ENCODE results near the gene PFDN6. TPM values are rescaled to one million over a fixed set of nuclear protein-coding genes. Genes with fewer than 3 reads are reported as not detected.

Gene PFDN6
- total RNA-seq, 2 experiments from 2014 or later, result 9.7 to 11.7 TPM

DNA sequence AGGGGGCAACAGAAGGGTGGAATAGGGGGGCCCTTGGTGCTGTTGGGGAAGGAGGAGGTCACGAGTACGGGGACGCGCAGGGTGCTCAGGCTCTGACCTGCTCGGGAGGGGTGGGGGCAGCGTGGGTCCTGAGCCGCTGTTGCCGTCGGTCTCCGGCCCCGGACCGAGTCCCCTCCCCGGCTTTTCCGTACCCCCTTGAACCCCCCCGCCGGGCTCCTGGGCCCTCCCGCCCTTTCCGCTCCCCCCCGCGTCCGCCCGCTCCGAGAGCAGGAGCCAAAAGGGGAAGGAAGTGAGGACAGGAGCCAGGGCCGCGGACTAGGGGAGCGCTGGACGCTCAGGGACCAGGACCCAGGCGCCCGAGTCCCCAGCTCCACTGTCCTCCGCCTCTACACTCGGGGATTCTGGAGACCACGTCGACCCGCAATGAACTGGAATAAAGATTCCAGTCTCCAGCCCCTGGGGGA is 9.4 kb downstream of the PFDN6 start, which contains the start of gene RGL2:
Gene RGL2, minus strand, starts transcription at position 170 of the 464 bp plus-strand sequence. CDS start 332 bp downstream, outside the sequence.
- CTCF ChIA-PET, result interaction anchor here (0.8 to 3.1 kb wide), 10 partner anchors 11 to 137 kb away, joined by 3 to 22 read pairs (median 4); partner anchors contain the start of genes B3GALT4, TAPBP and ZBTB22
- no peaks in the 10 kb centered on the region for H3K9me3 Mint-ChIP-seq
- H3K36me3 ChIP-seq (ENCODE audit: insufficient read depth, low read length), result peaks cover 55% of the 10 kb centered on the region
- peak in 13 of 14 experiments; percentile 44 to 86 (median 66) for DNase-seq
- POLR2A ChIA-PET, result interaction anchor here (0.9 to 7.5 kb wide), 15 partner anchors 9 to 327 kb away, joined by 4 to 88 read pairs (median 11); partner anchors contain the start of genes B3GALT4, CUTA, PFDN6 and PHF1
- H3K36me3 Mint-ChIP-seq (ENCODE audit: low read depth), result peaks cover 73% of the 10 kb centered on the region
- peak within 1 kb of the TSS; percentile 91 for H3K4me3 ChIP-seq (ENCODE audit: low read length)
- TF ChIP-seq, protein P1, sequence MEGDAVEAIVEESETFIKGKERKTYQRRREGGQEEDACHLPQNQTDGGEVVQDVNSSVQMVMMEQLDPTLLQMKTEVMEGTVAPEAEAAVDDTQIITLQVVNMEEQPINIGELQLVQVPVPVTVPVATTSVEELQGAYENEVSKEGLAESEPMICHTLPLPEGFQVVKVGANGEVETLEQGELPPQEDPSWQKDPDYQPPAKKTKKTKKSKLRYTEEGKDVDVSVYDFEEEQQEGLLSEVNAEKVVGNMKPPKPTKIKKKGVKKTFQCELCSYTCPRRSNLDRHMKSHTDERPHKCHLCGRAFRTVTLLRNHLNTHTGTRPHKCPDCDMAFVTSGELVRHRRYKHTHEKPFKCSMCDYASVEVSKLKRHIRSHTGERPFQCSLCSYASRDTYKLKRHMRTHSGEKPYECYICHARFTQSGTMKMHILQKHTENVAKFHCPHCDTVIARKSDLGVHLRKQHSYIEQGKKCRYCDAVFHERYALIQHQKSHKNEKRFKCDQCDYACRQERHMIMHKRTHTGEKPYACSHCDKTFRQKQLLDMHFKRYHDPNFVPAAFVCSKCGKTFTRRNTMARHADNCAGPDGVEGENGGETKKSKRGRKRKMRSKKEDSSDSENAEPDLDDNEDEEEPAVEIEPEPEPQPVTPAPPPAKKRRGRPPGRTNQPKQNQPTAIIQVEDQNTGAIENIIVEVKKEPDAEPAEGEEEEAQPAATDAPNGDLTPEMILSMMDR (IDR thresholded peaks at IDR 0.05), result no peak
- ATAC-seq (ENCODE audit: poor library complexity), result peak; percentile 15
- peaks cover 32% of the 10 kb centered on the region for H3K4me1 ChIP-seq (ENCODE audit: insufficient read depth, low read length)
- H3K4me1 Mint-ChIP-seq (ENCODE audit: low read depth), result peaks cover 31% of the 10 kb centered on the region
- H3K27me3 Mint-ChIP-seq, result no peaks in the 10 kb centered on the region
- no peaks in the 10 kb centered on the region for H3K27me3 ChIP-seq (ENCODE audit: control insufficient read depth in 1 of 2, insufficient read depth in 2 of 2, low read length in 2 of 2)
- peak within 1 kb of the TSS; percentile 98 for H3K4me3 Mint-ChIP-seq
- intact Hi-C loops (cut with DNase I, micrococcal nuclease), result loop anchor here (1.0 to 10.0 kb wide), 8 partner anchors 10 to 1434 kb away; partner anchors contain the start of genes PFDN6 (in 2 of the 2), WDR46 (in 2 of the 2), B3GALT4 (in 1 of the 2) and NEU1 (in 1 of the 2)
- peak within 1 kb of the TSS; percentile 90 to 96 for H3K27ac ChIP-seq (ENCODE audit: low read depth in 1 of 2, low read length in 2 of 2)
- no peaks in the 10 kb centered on the region for H3K9me3 ChIP-seq (ENCODE audit: control insufficient read depth in 1 of 2, insufficient read depth in 1 of 2, low read length in 2 of 2)
- H3K27ac Mint-ChIP-seq, result peak within 1 kb of the TSS; percentile 99

DNA sequence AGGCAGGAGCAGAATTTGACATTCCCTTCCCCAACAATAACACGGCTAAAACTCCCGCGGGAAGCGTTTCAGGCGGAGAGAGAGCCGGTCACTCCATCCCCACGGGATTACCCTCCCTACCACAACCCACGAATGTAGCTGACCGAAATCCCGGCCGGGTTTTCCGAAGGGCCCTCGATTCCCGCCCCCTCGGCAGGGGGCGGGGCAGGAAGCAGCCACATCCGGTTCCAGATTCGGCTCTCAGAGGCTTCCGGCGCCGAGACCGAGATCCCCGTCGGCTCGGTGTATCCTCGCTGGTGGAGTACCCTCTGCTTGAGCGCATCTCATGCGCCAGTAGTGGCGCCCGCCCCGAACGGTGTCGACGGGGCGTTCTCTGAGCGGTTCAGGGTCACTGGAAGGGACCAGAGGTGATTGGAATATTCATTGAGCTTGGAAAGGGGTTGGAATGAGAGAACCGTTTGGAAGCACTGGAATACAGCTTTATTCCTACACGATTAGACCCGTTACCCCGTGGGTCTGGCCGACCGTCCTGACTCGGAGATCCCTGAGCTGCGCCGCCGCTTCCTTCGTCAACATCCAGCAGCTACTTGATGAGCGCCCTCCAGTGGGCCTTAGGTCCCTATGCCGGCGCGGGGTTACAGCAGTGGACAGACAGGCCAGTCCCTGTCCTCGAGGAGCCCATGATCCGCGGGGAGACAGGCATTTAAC is 10.0 kb downstream of the PFDN6 start:
- peak; percentile 84 for ATAC-seq (ENCODE audit: poor library complexity)
- H3K9me3 Mint-ChIP-seq, result no peaks in the 10 kb centered on the region
- H3K27me3 Mint-ChIP-seq, result no peaks in the 10 kb centered on the region
- Histone ChIP-seq H3K4me1 (ENCODE audit: insufficient read depth, low read length) (peaks cover 34% of the 10 kb centered on the region), H3K27ac (ENCODE audit: low read depth in 1 of 2, low read length in 2 of 2) (peak overlapping the region; percentile 90 to 96), H3K9me3 (ENCODE audit: control insufficient read depth in 1 of 2, insufficient read depth in 1 of 2, low read length in 2 of 2) (no peaks in the 10 kb centered on the region), H3K27me3 (ENCODE audit: control insufficient read depth in 1 of 2, insufficient read depth in 2 of 2, low read length in 2 of 2) (no peaks in the 10 kb centered on the region), H3K36me3 (ENCODE audit: insufficient read depth, low read length) (peaks cover 56% of the 10 kb centered on the region), H3K4me3 (ENCODE audit: low read length) (peak overlapping the region; percentile 91)
- H3K36me3 Mint-ChIP-seq (ENCODE audit: low read depth), result peaks cover 72% of the 10 kb centered on the region
- DNase-seq, result peak; percentile 89 to 97 (median 92)
- H3K4me1 Mint-ChIP-seq (ENCODE audit: low read depth), result peaks cover 32% of the 10 kb centered on the region
- intact Hi-C loops (cut with DNase I, micrococcal nuclease), result loop anchor here (1.0 to 10.0 kb wide), 8 partner anchors 10 to 1435 kb away; partner anchors contain the start of genes B3GALT4 (in 1 of the 2), NEU1 (in 1 of the 2), PFDN6 (in 1 of the 2) and RXRB (in 1 of the 2)
- peak overlapping the region; percentile 99 for H3K27ac Mint-ChIP-seq
- H3K4me3 Mint-ChIP-seq, result peak overlapping the region; percentile 98
- POLR2A ChIA-PET, result interaction anchor here (0.5 to 7.5 kb wide), 19 partner anchors 9 to 1104 kb away, joined by 3 to 88 read pairs (median 8); partner anchors contain the start of genes B3GALT4, CUTA, PFDN6 and PHF1
- CTCF ChIA-PET, result interaction anchor here (0.6 to 3.1 kb wide), 14 partner anchors 10 to 138 kb away, joined by 3 to 22 read pairs (median 4); partner anchors contain the start of genes B3GALT4, RPS18, TAPBP and VPS52
- TF ChIP-seq, protein P1 (IDR thresholded peaks at IDR 0.05), result peak; percentile 74

DNA sequence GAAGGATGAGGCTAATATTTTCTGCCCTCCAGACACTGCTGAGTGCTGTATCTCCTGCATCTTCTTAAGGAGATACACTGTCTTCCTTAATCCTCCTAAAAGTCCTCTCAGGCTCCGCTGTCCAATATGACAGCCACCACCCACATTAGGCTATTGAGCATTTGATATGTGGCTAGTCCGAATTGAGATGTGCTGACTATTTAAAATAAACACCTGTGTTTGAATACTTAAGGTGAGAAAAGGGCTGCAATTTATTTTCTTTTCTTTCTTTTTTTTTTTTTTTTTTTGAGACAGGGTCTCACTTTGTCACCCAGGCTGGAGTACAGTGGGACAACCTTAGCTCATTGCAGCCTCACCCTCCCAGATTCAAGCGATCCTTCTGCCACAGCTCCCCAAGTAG is 12.5 kb downstream of the PFDN6 start:
- Histone ChIP-seq H3K27me3 (ENCODE audit: control insufficient read depth in 1 of 2, insufficient read depth in 2 of 2, low read length in 2 of 2) (no peaks in the 10 kb centered on the region), H3K4me1 (ENCODE audit: insufficient read depth, low read length) (peaks cover 48% of the 10 kb centered on the region), H3K4me3 (ENCODE audit: low read length) (no peak overlapping the region), H3K27ac (ENCODE audit: low read depth in 1 of 2, low read length in 2 of 2) (no peak overlapping the region), H3K36me3 (ENCODE audit: insufficient read depth, low read length) (peaks cover 56% of the 10 kb centered on the region), H3K9me3 (ENCODE audit: control insufficient read depth in 1 of 2, insufficient read depth in 1 of 2, low read length in 2 of 2) (no peaks in the 10 kb centered on the region)
- POLR2A ChIA-PET, result interaction anchor here (0.7 to 7.5 kb wide), 5 partner anchors 10 to 152 kb away, joined by 4 to 84 read pairs (median 12); partner anchors contain the start of genes B3GALT4, PFDN6, TAPBP and WDR46
- peaks cover 45% of the 10 kb centered on the region for H3K4me1 Mint-ChIP-seq (ENCODE audit: low read depth)
- no peak for ATAC-seq (ENCODE audit: poor library complexity)
- DNase-seq, result no peak
- H3K4me3 Mint-ChIP-seq, result peak overlapping the region; percentile 30
- H3K27ac Mint-ChIP-seq, result peak overlapping the region; percentile 76
- peaks cover 72% of the 10 kb centered on the region for H3K36me3 Mint-ChIP-seq (ENCODE audit: low read depth)
- TF ChIP-seq, protein P1 (IDR thresholded peaks at IDR 0.05), result no peak
- CTCF ChIA-PET, result interaction anchor here (1.0 kb wide), 1 partner anchor 89 kb away, joined by 3 read pairs; no protein-coding TSS in a partner anchor
- H3K9me3 Mint-ChIP-seq, result no peaks in the 10 kb centered on the region
- H3K27me3 Mint-ChIP-seq, result no peaks in the 10 kb centered on the region
- intact Hi-C loops (cut with DNase I, micrococcal nuclease), result no loop called here

Measured in CD4-positive, alpha-beta T cell (primary cell).